ENCODE measurements around the gene ERBB2. TPM values are rescaled to one million over a fixed set of nuclear protein-coding genes. Genes with fewer than 3 reads are reported as not detected.

Gene ERBB2
- polyA plus RNA-seq, 10 donors: 77.8 to 147 (median 107) TPM

- peak in 1 of 3 donors; percentile 45 for DNase-seq
Measured at GRCh38 chr17:39664581-39665561, 35.0 kb upstream of the ERBB2 start, which contains the start of gene TCAP. TSS of gene TCAP (plus strand) at chr17:39665349. CDS start at chr17:39665360, 11 bp downstream.

DNA sequence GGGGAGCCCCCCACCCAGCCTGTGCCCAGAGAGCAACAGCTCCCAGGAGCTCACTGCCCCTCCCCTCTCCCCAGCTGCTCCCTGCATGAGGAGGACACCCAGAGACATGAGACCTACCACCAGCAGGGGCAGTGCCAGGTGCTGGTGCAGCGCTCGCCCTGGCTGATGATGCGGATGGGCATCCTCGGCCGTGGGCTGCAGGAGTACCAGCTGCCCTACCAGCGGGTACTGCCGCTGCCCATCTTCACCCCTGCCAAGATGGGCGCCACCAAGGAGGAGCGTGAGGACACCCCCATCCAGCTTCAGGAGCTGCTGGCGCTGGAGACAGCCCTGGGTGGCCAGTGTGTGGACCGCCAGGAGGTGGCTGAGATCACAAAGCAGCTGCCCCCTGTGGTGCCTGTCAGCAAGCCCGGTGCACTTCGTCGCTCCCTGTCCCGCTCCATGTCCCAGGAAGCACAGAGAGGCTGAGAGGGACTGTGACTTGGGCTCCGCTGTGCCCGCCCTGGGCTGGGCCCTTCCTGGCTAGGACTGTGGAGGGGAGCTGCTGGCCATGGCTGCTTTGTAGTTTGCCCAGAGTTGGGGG lies 34.1 kb upstream of the ERBB2 start:
- no peak for DNase-seq

- DNase-seq: no peak
Measured at GRCh38 chr17:39666231-39666600, 33.6 kb upstream of the ERBB2 start.

GRCh38 chr17:39666601-39667261 lies 33.1 kb upstream of the ERBB2 start:
- DNase-seq: no peak

- DNase-seq: no peak
Measured at GRCh38 chr17:39667262-39667944, 32.5 kb upstream of the ERBB2 start.

- peak; percentile 54 to 82 (median 73) for DNase-seq
Measured at GRCh38 chr17:39667945-39668924, 31.6 kb upstream of the ERBB2 start, which contains the start of gene PNMT. TSS of gene PNMT (plus strand) at chr17:39668453. CDS start at chr17:39668476, 23 bp downstream.

- no peak for DNase-seq
Measured at GRCh38 chr17:39669897-39670735, 29.7 kb upstream of the ERBB2 start.

DNA sequence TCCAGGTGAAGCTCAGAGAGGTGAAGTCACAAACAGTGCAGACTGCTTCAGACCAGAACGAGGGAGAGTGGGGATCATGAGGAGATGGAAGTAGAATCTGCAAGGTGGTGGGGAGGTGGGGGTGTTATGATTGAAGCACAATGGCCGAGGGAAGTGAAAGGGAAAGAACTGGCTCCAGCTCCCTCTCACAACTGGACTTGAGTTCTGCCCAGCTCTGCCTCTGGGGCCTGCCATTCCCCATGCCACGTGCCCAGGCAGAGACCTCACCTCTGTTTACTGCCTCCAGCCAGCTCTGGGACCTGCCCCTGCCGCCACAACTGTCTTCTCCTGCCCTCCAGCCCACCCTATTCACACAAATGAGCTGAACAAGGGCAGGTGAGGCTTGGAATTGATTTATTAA lies 29.1 kb upstream of the ERBB2 start:
- no peak for DNase-seq

- DNase-seq: no peak
Measured at GRCh38 chr17:39671651-39672521, 28.0 kb upstream of the ERBB2 start.

DNA sequence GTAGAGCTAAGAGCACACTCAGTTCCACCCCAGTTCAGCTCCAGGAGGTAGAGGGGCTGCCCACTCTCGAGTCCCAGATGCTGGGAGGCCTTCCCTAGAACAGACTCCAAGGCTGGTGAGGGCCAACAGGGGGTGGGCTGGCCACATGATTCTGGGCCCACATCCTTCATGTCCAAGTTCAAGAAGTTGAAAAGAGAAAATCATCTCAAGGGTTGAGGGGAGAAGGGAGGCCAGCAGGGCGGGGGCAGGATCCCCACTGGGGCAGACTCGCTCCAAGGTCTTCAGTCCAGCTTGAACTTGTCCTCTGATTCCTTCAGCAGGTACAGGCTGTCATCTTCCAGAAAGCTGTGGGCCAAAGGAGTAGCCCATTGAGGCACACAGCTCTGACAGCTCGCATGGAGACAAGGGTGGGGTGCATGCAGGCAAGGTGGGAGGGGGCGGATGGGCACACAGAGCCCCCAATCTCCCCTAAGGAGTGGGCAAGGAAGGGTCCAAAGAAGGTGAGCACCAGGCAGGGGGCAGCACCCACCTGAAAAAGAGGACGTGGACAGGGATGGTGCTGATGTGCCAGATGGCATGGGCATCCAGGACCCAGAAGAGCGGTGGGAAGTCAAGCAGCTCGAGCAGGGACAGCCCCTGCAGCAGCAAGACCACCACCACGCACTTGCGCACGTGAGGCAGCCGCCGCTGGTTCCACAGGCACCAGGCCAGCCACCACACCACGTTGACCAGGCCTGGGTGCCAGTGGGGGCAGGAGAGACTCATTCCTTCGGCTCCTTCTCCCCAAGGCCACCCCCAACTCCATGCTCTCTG lies 27.1 kb upstream of the ERBB2 start:
- DNase-seq: no peak

GRCh38 chr17:39673335-39674081 lies 26.4 kb upstream of the ERBB2 start:
- DNase-seq: no peak

GRCh38 chr17:39674179-39674578 lies 25.7 kb upstream of the ERBB2 start:
- no peak for DNase-seq

DNA sequence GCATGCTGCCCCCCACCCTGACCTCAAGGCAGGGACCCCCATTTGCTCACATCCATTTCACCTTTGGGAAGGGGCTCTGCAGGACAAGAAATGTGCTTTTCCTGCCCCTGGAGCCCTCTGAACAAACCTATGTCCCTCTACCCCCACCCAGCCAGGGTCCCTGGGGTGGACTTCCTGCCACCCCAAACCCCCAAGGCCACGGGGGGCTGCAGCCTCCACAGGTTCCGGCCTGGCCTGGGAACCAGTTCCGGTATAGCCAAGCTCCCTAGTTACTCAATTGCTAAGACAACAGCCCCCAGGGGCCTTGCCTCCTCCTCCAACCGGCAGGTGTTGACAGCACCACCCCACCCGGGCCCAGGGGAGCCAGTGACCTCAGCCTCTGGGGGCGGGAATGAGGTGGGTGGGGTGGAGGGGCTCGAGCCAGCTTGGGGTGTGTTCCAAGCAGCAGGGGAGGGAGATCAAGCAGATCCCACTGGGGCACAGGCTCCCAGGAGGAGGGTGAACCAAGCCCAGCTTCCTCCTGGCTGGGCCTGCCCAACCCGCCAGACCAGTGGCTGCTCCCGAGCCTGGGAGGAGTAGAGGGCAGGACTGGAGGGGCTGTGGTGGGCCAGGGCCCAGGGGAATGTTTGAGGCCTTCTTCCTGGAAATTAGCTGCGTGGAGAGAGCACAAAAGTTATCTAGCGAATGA lies 25.0 kb upstream of the ERBB2 start:
- no peak for DNase-seq

- DNase-seq: no peak
Measured at GRCh38 chr17:39675390-39676082, 24.3 kb upstream of the ERBB2 start.

GRCh38 chr17:39676198-39676819 lies 23.6 kb upstream of the ERBB2 start:
- DNase-seq: no peak
